ENCODE results near the gene TEKT4. TPM values are rescaled to one million over a fixed set of nuclear protein-coding genes. Genes with fewer than 3 reads are reported as not detected.
"Not testable (repeated sequence)": the region's sequence is repeated elsewhere in the genome, so short reads cannot be mapped to it uniquely, and the experiment has no call there.

Gene TEKT4
- total RNA-seq, 1 donor from 2014 or later, result 0.32 TPM

GRCh38 chr2:94875064-94875819, 4.0 kb downstream of the TEKT4 start:
- DNase-seq (ENCODE audit: low spot score), result no peak
- intact Hi-C loops (cut with DNase I), result no loop called here

DNA sequence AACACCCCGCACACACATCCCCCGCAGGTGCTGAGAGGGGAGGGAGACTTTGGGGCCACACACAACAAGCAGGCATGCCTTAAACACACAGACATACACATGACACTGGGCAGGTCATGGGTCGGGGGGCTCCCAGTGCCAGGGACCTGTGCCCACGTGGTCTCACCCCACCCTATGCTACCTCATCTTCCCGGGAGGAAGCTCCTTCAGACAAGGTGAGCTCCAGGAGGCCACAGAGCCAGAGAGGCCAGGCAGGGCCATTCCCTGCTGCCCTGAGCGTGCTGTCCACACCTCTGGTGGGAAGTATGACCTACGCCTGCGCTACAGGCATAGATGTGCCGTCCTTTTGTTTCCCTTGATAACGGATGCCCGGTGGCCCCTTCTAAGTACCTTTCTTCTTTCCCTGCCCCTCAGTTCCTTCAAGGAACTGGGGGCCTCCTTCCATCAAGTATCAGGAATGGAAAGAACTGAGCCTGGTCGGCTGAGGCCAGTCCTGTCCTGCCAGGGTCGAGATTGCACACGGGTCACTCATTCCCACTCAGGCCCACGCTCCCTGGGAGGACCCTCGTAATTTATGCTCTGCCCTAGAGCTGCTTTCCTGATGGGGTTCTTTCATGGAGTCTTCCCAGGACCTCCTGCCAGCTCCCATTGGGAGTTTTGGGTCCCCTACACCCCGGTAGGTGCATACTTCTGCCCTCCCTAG, 4.7 kb downstream of the TEKT4 start:
- intact Hi-C loops (cut with DNase I), result no loop called here
- no peak for DNase-seq (ENCODE audit: low spot score)

DNA sequence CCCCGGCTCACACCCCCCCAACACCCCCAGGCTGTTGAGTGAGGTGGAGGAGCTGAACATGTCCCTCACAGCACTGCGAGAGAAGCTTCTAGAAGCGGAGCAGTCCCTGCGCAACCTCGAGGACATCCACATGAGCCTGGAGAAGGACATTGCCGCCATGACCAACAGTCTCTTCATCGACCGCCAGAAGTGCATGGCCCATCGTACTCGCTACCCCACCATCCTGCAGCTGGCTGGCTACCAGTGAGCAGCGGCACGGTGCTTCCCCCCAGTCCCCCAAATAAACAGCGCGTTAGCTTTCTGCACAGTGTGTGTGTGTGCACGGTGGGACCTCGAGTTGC, 5.3 kb downstream of the TEKT4 start:
- no peak for DNase-seq (ENCODE audit: low spot score)
- intact Hi-C loops (cut with DNase I), result no loop called here

GRCh38 chr2:94877129-94877528, 5.9 kb downstream of the TEKT4 start:
- intact Hi-C loops (cut with DNase I), result no loop called here
- DNase-seq (ENCODE audit: low spot score), result no peak

DNA sequence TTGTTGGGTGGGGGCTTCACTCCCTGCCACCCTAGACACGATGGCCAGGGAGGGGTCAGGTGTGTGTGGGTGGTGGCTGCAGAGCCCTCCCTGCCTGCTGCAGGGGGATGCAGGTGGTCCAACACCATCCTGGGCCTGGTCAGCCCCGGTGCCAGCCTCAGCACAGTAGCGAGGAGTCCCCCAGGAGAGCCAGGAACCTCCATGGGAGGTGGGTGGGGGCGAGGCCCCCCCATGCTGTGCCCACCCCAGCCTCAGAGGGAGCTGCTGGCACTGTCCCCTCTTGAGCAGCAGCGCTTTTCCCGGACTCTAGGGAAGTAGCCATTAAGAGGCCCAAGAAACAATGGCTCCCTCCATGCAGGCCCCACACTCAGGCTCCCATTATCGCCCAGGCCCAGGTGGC, 7.3 kb downstream of the TEKT4 start:
- DNase-seq (ENCODE audit: low spot score); intact Hi-C loops (cut with DNase I): not testable (repeated sequence)

- DNase-seq (ENCODE audit: low spot score), result no peak
- intact Hi-C loops (cut with DNase I), result no loop called here
These were observed 8.2 kb downstream of the TEKT4 start for GRCh38 chr2:94879314-94879981.

DNA sequence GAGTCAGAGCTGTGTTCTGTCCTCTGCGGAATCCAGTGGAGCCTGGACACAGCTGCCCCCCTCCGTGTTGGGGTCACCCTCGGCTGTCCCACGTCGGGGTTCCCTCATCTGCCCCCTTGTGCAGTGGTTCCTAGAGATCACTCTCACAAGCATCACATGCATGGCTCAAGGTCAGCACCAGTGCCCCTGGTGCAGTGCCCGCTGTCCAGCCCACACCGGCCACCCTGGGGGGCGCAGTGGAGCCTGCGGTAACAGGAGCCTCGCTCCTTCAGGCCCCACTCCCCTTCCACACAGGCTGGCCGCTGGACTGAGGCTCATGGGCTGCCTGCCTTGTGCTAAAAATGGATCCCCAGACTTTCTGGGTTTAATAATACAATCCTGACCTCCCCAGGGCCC, 8.8 kb downstream of the TEKT4 start:
- intact Hi-C loops (cut with DNase I), result no loop called here
- no peak for DNase-seq (ENCODE audit: low spot score)

DNA sequence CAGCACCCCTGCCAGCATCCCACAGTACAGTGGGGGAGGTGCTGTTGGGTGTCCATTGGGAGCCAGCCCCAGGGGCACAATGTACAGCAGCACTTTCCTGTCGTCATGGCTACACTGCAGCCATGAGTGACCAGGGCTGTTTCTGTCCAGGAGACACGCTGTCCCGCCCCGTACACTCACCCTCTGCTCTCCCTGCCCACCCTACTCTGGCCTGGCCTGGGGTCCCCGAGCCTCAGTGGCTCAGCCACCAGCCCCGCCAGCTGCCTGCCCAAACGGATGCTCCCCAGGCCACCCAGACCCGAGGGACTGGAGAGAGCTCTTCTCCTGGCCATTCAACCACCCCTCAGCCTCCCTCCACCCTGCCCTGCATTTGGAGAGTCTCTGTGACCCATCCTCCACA, 9.3 kb downstream of the TEKT4 start:
- DNase-seq (ENCODE audit: low spot score), result no peak
- intact Hi-C loops (cut with DNase I), result no loop called here

- intact Hi-C loops (cut with DNase I), result no loop called here
- DNase-seq (ENCODE audit: low spot score), result no peak
These were observed 9.8 kb downstream of the TEKT4 start for GRCh38 chr2:94881070-94881469.

DNA sequence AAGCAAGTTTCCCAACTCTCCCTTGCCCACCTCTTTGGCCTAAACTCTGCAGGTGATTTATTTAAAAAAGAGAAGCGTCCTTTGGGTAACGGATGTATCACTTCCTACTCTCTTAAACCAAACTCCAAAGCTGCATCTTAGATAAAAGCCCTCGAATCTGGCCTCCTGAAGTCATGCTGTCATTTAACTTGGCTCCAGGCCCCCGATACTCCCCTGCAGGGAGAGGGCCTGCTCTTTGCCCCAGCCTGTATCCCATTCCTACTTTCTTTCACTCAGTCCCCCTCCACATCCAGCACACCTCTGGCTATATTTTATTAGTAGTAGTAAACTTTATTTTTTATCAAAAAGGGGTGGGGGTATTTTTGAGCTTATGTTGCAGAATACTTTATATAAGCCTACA, 19.0 kb downstream of the TEKT4 start:
- DNase-seq (ENCODE audit: low spot score), result no peak
- intact Hi-C loops (cut with DNase I), result no loop called here

GRCh38 chr2:94895273-94895672, 24.0 kb downstream of the TEKT4 start:
- DNase-seq (ENCODE audit: low spot score); intact Hi-C loops (cut with DNase I): not testable (repeated sequence)

DNA sequence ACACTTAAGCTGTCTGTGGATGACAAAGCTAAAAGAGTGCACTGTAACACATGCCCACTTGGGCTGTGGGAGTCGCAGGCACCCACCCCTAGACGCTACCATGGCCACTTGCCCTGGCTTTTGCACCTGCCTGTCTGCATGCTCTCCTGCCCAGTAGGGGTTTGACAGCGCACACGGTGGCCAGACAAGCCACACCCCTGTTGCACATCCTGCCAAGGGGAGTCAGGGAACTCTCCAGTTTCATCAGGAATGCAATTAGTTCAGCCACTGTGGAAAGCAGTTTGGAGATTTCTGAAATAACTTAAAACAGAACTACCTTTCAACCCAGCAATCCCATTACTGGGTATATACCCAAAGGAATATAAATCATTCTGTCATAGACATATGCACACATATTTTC, 35.7 kb downstream of the TEKT4 start:
- not testable (repeated sequence) for DNase-seq (ENCODE audit: low spot score)

GRCh38 chr2:94923196-94923595, 52.0 kb downstream of the TEKT4 start:
- intact Hi-C loops (cut with DNase I), result no loop called here
- DNase-seq (ENCODE audit: low spot score), result no peak

More for the DNA sequence above, 35.7 kb downstream of the TEKT4 start:
- intact Hi-C loops (cut with DNase I), result not testable (repeated sequence)

- intact Hi-C loops (cut with DNase I); DNase-seq (ENCODE audit: low spot score): not testable (repeated sequence)
These were observed 53.8 kb downstream of the TEKT4 start for GRCh38 chr2:94924999-94925398.

Other genes starting within 250 kb of the TEKT4 start
- gene MAL, start 154.3 kb downstream of the TEKT4 start, total RNA-seq, result 8.3 TPM